ENCODE results near the gene IMMP2L. TPM values are rescaled to one million over a fixed set of nuclear protein-coding genes. Genes with fewer than 3 reads are reported as not detected.

IMMP2L gene
- total RNA-seq, 2 experiments from 2014 or later = 8.9 to 18.7 TPM

DNA sequence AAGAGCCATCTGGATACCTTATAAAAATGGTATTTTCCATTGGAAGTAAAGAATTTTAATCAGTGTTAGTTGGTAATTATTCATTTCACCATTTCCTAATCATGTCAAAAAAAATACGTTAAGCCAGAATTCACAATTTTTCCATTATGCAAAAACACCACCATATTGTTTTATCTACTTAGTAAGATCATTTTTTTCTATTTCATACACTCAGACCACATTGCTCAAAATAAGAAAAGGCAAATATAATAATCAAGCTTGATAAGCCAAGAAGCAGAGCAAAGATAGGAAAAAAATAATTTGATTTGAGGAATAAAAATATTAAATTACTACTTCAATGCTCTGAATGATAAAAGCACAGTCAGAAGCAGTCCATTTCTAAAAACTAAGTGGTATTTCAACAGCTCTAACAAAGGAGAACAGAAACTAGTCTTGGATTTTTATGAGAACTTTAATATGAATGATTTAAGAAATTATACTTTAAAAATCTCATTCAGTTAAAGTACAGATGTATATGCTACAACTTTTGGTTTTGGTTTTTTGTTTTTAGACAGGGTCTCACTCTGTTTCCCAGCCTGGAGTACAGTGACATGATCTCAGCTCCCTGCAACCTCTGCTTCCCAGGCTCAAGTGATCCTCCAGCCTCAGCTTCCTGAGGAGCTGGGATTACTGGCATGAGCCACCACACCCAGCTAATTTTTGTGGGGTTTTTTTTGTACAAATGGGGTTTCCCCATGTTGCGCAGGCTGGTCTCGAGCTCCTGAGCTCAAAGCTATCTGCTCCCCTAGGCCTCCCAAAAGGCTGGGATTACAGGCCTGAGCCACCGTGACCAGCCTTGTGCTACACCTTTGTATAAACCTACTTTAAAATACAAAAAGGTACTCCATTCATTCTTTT, 424.7 kb downstream of the IMMP2L start:
- no peak overlapping the region for H3K4me3 ChIP-seq (ENCODE audit: low read length)
- Mint-ChIP-seq H3K27me3 (no peaks in the 10 kb centered on the region), H3K36me3 (ENCODE audit: low read depth) (no peaks in the 10 kb centered on the region), H3K4me1 (ENCODE audit: low read depth) (peaks cover 29% of the 10 kb centered on the region), H3K27ac (peak overlapping the region; percentile 87), H3K4me3 (peak overlapping the region; percentile 3), H3K9me3 (no peaks in the 10 kb centered on the region)
- no peaks in the 10 kb centered on the region for H3K36me3 ChIP-seq (ENCODE audit: insufficient read depth, low read length)
- H3K27me3 ChIP-seq (ENCODE audit: control insufficient read depth in 1 of 2, insufficient read depth in 2 of 2, low read length in 2 of 2) = no peaks in the 10 kb centered on the region
- peaks cover 7% of the 10 kb centered on the region for H3K4me1 ChIP-seq (ENCODE audit: insufficient read depth, low read length)
- intact Hi-C loops (cut with DNase I, micrococcal nuclease) = no loop called here
- DNase-seq (peak in 5 of 14 experiments; percentile 1 to 62 (median 5)), ATAC-seq (ENCODE audit: poor library complexity) (peak; percentile 52)
- no peaks in the 10 kb centered on the region for H3K9me3 ChIP-seq (ENCODE audit: control insufficient read depth in 1 of 2, insufficient read depth in 1 of 2, low read length in 2 of 2)
- CTCF ChIA-PET = interaction anchor here (0.6 to 1.8 kb wide), 2 partner anchors 39 to 852 kb away, joined by 3 to 6 read pairs; no protein-coding TSS in a partner anchor
- TF ChIP-seq, protein P1, sequence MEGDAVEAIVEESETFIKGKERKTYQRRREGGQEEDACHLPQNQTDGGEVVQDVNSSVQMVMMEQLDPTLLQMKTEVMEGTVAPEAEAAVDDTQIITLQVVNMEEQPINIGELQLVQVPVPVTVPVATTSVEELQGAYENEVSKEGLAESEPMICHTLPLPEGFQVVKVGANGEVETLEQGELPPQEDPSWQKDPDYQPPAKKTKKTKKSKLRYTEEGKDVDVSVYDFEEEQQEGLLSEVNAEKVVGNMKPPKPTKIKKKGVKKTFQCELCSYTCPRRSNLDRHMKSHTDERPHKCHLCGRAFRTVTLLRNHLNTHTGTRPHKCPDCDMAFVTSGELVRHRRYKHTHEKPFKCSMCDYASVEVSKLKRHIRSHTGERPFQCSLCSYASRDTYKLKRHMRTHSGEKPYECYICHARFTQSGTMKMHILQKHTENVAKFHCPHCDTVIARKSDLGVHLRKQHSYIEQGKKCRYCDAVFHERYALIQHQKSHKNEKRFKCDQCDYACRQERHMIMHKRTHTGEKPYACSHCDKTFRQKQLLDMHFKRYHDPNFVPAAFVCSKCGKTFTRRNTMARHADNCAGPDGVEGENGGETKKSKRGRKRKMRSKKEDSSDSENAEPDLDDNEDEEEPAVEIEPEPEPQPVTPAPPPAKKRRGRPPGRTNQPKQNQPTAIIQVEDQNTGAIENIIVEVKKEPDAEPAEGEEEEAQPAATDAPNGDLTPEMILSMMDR (IDR thresholded peaks at IDR 0.05) = no peak
- POLR2A ChIA-PET = interaction anchor here (0.6 to 2.4 kb wide), 7 partner anchors 11 to 126 kb away, joined by 3 to 8 read pairs (median 4); no protein-coding TSS in a partner anchor
- peak overlapping the region in 1 of 2 donors; percentile 64 for H3K27ac ChIP-seq (ENCODE audit: low read depth in 1 of 2, low read length in 2 of 2)

DNA sequence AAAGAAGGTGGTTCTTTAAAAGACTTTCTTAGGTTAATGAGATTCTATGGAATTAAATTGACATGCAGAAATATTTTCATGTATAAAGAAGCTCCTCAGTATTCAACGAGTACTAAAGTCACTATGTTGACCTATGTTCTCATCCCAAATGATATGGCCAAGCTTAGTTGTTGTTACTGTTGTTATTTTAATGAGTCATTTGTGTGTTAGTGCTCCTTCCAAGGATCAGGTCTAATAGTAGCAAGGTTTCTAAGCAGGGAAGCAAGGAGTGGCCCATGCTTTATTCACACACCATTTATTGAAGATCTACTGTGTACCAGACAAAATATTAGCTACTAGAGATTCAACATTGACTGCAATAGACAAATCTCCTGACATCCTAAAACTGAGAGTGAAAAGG, 429.5 kb downstream of the IMMP2L start:
- DNase-seq (no peak), ATAC-seq (ENCODE audit: poor library complexity) (no peak)
- Mint-ChIP-seq H3K27ac (no peak overlapping the region), H3K4me3 (no peak overlapping the region), H3K4me1 (ENCODE audit: low read depth) (peaks cover 3% of the 10 kb centered on the region), H3K9me3 (no peaks in the 10 kb centered on the region), H3K27me3 (no peaks in the 10 kb centered on the region), H3K36me3 (ENCODE audit: low read depth) (no peaks in the 10 kb centered on the region)
- CTCF ChIA-PET = no interaction called here
- Histone ChIP-seq H3K4me1 (ENCODE audit: insufficient read depth, low read length) (peaks cover 3% of the 10 kb centered on the region), H3K27ac (ENCODE audit: low read depth in 1 of 2, low read length in 2 of 2) (no peak overlapping the region), H3K27me3 (ENCODE audit: control insufficient read depth in 1 of 2, insufficient read depth in 2 of 2, low read length in 2 of 2) (no peaks in the 10 kb centered on the region), H3K4me3 (ENCODE audit: low read length) (no peak overlapping the region), H3K9me3 (ENCODE audit: control insufficient read depth in 1 of 2, insufficient read depth in 1 of 2, low read length in 2 of 2) (no peaks in the 10 kb centered on the region), H3K36me3 (ENCODE audit: insufficient read depth, low read length) (no peaks in the 10 kb centered on the region)
- intact Hi-C loops (cut with DNase I, micrococcal nuclease) = no loop called here
- TF ChIP-seq, protein P1 (IDR thresholded peaks at IDR 0.05) = no peak
- POLR2A ChIA-PET = interaction anchor here (0.8 to 1.2 kb wide), 2 partner anchors 10 to 50 kb away, joined by 3 to 5 read pairs; no protein-coding TSS in a partner anchor

DNA sequence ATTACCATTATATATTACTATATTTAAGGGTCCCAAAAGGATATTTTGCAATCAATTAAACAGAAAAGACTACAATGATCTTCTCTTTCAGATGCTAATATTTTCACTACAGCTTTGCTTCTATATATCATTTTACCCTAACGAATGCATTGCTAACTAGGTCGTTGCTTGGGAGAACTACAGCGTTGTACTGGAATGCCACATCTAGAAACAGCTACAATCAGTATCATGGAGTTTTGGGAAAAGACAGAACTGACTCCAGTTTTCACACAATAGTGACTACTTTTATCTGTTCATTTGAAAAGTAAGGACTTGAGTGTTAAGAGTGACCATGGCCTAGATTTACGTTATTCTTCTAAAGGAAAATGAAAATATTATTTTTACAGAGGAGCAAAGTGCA, 432.9 kb downstream of the IMMP2L start:
- no peaks in the 10 kb centered on the region for H3K9me3 Mint-ChIP-seq
- H3K36me3 Mint-ChIP-seq (ENCODE audit: low read depth) = peaks cover 11% of the 10 kb centered on the region
- H3K4me1 ChIP-seq (ENCODE audit: insufficient read depth, low read length) = no peaks in the 10 kb centered on the region
- no peaks in the 10 kb centered on the region for H3K36me3 ChIP-seq (ENCODE audit: insufficient read depth, low read length)
- ATAC-seq (ENCODE audit: poor library complexity) (no peak), DNase-seq (no peak)
- H3K4me3 Mint-ChIP-seq = no peak overlapping the region
- TF ChIP-seq, protein P1 (IDR thresholded peaks at IDR 0.05) = no peak
- intact Hi-C loops (cut with DNase I, micrococcal nuclease) = no loop called here
- no peak overlapping the region for H3K27ac Mint-ChIP-seq
- no peaks in the 10 kb centered on the region for H3K4me1 Mint-ChIP-seq (ENCODE audit: low read depth)
- H3K27me3 ChIP-seq (ENCODE audit: control insufficient read depth in 1 of 2, insufficient read depth in 2 of 2, low read length in 2 of 2) = no peaks in the 10 kb centered on the region
- H3K4me3 ChIP-seq (ENCODE audit: low read length) = no peak overlapping the region
- H3K27ac ChIP-seq (ENCODE audit: low read depth in 1 of 2, low read length in 2 of 2) = no peak overlapping the region
- CTCF ChIA-PET = no interaction called here
- H3K27me3 Mint-ChIP-seq = no peaks in the 10 kb centered on the region
- H3K9me3 ChIP-seq (ENCODE audit: control insufficient read depth in 1 of 2, insufficient read depth in 1 of 2, low read length in 2 of 2) = no peaks in the 10 kb centered on the region
- POLR2A ChIA-PET = interaction anchor here (0.9 kb wide), 1 partner anchor 9 kb away, joined by 4 read pairs; no protein-coding TSS in a partner anchor
